Mesendoderm (in vitro differentiated cells): ENCODE results near the gene PHKG2. TPM values are rescaled to one million over a fixed set of nuclear protein-coding genes. Genes with fewer than 3 reads are reported as not detected.

ENCODE experiments used
- small RNA-seq: library from polyadenylated mRNA; stranded (forward); fragments of <200 nt; extraction: miRNeasy Mini kit (QIAGEN cat#:217004); gene quantifications from one replicate; pipeline ENCODE3, GENCODE V24; 2013; ENCODE audit not compliant: insufficient read depth

Gene PHKG2

Small RNA genes lying within 50 kb of the gene (small RNA-seq; reads per million reads assigned to genes)
- not detected for gene RNU6-1043P
- 3.6 reads per million, percentile 56 among the genes with 10 or more reads in this experiment for gene SNORA30
